HG02678 (cell line): ENCODE measurements around the gene OR1J1.

ENCODE experiments used
- ATAC-seq: cut with Tn5 transposase; IDR thresholded peaks from one replicate; pipeline ENCODE4 v1.9.1; 2021; ENCODE audit warnings: mild to moderate bottlenecking, moderate library complexity; ENCODE audit not compliant: unreplicated experiment

The OR1J1 gene

GRCh38 chr9:122446819-122447484 lies 30.8 kb downstream of the OR1J1 start:
- ATAC-seq: no peak

GRCh38 chr9:122445155-122445749 lies 32.5 kb downstream of the OR1J1 start:
- no peak for ATAC-seq

DNA sequence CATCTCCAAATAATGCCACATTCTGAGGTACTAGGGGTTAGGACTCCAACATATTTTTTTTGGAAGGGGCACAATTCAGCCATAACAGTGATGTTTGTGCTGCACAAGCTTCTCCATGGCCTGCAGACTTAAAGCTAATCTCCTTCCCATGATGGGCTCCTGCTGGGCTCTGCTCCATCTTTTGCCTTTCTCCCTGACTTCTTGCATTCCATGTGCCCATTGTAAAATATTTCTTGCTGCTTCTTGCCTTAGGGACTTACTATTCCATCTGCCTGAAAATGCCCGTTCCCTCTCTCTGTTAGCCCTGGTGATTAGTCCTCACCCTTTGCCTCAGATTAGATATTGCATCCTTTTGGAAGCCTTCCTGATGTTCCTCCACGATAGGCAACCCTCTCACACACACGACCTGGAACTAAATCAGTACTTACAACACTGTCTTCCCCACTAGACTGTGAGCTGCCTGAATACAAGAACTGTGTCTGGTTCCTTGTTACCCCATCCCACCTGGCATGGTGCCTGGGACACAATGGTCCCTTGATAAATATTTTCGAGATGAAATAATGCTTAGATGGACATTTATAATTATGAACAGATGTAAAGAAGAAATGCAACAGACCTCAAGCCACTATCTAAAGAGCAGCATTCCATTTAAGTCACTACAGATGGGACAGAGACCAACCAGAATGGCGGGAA lies 33.5 kb downstream of the OR1J1 start:
- no peak for ATAC-seq

DNA sequence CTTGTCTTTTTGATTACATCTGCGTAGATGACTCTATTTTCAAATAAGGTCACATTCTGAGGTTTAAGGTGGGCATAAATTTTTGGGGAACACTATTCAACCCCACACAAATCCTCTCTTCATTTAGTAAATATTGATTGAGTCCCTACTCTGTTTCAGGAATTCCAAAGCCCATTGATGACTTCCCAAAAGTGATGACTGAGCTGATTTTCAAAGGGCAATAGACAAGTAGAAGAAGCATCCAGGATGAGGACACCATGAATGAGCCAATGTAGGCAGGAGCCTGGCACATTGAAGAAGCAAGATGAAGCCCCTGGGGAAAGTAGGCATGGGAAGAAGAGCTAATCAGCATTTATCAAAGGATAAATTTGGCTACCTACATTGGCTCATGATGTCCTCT lies 35.2 kb downstream of the OR1J1 start:
- no peak for ATAC-seq
